CD4-positive, alpha-beta T cell treated with Interleukin-6 at 100 ng/mL for 8 hours (primary cell): ENCODE results near the gene USP28.
A peak's percentile ranks its signal among the peaks of the same experiment; 100 is the strongest.
"Not testable (repeated sequence)": the region's sequence is repeated elsewhere in the genome, so short reads cannot be mapped to it uniquely, and the experiment has no call there.

ENCODE experiments used
- DNase-seq: peaks from one replicate; pipeline ENCODE4 v3.0.0-alpha.2; 2020; ENCODE audit warnings: mixed read lengths, low spot score

Gene USP28

DNA sequence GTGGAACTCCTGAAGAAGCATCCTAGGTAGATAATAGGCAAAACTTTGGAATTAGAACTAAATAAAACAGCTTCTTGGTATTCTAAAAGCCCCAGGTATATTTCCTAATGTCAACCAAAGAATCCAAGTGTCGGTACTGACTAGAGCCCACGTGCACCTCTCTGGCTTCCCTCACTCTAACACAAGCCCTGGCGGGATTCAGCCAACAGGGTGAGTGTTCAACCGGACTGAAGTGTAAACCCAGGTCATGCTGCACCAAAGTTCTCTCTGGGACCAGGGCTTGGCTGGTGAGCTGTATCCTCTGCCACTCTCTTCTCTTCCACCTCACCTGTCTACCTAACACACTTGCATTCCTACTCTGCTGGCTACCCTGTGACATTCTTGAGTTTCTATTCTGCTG lies 40.1 kb downstream of the USP28 start:
- no peak for DNase-seq

DNA sequence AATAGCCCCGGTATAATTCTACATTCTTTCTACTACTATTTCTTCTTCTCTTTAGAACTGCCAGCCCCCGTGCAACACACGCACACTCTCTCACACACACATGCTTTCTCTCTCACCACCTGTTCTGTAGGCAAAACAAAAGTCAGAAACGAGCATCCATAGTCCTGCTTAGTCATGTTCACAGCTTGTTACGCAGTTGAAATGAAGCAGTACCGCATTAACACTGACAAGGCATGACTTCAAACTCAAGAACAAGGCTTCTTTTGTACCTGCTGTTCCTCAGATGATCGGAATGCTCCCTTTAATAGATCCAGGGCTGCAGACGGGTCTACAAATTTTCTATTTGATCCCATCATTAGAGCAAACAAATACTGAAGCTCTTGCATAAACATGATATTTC lies 42.2 kb downstream of the USP28 start:
- no peak for DNase-seq

GRCh38 chr11:113831314-113831713 lies 44.1 kb downstream of the USP28 start:
- no peak for DNase-seq

DNA sequence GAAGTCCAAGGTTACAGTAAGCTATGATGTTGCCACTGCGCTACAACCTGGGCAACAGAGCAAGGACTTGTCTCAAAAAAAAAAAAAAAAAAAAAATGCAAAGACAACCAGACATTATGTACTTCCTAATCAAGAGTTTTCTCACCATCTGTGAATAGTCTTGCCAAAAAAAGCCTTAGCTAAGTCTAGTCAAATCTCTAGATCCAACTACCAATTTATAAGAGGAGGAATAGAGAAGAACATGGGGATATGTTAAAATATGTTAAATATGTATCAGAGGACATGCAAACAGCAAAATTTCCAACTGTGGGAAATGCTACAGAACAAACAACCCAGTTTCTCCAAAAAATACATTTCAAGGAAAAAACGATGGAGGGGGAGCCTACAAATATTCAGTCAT lies 45.6 kb downstream of the USP28 start:
- DNase-seq = no peak

DNA sequence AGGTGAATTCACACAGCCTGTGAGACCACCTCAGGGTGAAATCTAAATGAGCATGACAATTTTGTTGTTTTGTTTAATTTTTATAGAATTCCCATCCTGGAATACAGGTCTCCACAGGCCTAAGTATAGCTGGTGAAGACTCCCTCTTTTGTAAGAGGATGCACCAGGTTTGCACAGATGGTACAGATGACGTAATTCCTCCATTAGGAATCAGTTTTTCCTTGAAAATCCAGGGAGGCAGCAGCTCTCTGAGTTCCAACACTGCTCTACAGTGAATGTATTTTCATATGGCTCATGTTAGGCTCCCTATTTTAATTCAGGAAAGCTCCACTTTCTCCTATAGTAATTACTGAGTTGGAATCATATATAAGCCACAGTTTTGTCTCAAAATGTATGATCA lies 47.2 kb downstream of the USP28 start:
- DNase-seq = no peak

DNA sequence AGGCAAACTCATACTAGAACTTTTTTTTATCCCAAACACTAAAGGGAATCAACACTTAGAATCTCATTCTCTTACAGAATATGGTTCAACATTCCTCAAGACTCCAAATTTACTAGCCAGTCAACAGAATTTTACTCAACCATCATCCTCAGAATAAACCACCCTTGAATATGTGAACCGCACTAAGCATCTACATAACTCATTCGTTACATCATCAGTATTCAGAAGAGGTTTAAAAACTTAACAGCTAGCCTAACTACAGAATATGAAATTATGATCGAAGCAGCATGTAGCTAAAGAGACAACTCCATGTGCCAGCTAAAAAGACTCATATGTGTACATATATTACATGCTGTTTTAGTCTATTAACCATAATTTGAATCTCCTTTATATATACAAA lies 47.9 kb downstream of the USP28 start:
- DNase-seq = no peak

DNA sequence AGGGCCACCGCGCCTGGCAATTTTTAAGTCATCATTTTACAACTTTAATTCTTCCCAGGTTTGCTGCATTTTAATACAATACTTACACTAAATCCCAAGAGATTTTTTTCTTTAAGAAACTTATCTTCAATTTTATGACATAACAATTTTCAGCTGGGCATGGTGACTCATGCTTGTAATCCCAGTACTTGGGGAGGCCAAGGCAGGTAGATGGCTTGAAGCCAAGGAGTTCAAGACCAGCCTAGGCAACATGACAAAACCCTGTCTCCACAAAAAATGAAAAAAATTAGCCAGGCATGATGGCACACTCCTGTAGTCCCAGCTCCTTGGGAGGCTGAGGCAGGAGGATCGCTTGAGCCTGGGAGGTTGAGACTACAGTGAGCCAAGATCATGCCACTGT lies 56.9 kb downstream of the USP28 start:
- no peak for DNase-seq

DNA sequence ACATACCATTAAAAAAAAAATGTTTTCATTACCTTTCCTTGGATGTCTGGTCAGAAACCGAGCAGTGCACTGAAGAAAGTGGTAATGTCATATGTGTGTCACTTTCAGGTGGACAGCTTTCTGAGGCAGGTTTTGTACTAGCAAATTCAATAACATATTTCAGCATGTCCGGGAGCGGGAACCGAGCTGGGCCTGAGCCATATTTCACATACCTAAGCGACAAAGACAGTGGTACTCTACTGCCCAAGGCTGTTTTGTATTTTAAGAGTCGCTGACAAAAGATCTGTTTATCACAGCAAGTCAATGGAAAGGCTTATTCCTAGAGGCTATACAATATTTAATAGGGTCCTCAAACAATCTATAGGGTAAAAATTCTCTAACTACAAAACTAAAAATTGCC lies 57.7 kb downstream of the USP28 start:
- DNase-seq = no peak

GRCh38 chr11:113817162-113817561 lies 58.2 kb downstream of the USP28 start:
- DNase-seq = no peak

DNA sequence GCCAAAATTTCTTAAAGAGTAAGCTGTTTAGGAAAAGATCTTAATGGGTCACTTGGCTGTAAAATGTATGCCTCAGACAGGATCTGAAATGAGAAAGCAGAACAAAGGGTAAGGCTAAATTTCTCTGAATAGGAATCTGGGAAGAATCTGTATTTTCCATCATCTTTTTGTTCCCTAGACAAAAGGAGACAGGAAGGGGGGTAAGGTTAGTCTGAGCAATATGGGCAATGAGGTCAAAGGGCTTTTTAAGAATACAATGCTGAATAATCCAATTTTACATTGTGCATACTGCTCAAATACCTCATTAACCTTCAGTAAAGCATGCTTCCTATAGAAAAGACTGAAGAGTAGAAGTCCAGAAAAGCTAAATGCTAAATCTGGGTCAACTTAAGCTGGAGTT lies 61.2 kb downstream of the USP28 start:
- no peak for DNase-seq

DNA sequence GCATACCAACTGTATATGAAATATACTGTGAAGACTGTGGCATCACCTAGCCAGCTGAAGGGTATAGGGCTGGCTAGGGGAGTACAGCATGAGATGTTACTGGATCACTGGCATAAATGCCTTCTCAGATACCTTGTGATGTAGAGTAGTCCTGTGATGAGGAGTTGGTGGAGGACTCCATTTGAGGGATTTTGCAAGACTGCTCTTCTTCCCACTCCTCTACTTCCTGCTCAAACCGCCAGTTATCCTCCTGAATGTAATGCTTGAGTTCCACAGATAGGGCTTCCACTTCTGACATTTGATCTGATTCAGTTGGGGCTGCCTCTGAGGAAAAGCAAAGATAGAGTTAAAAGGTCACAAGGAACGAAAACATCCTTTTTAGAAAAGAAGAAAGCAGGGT lies 66.4 kb downstream of the USP28 start:
- no peak for DNase-seq

GRCh38 chr11:113806406-113806805 lies 69.0 kb downstream of the USP28 start:
- no peak for DNase-seq

DNA sequence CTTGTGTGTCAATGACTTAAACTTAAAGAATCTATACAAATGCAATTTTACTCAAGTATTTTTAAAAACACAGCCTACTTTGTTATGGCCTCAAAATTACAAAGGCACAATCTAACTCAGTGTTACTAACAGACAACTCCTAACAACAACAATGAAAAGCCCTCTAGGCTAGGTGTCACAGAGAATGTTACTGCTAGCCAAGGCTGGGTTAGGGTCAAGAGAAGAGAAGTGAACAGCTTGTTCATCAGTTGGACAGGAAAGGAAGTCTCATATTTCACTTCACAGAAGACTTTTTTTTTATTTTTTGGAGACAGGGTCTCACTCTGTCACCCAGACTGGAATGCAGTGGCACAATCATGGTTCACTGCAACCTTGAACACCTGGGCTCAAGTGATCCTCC lies 69.7 kb downstream of the USP28 start:
- DNase-seq = no peak

DNA sequence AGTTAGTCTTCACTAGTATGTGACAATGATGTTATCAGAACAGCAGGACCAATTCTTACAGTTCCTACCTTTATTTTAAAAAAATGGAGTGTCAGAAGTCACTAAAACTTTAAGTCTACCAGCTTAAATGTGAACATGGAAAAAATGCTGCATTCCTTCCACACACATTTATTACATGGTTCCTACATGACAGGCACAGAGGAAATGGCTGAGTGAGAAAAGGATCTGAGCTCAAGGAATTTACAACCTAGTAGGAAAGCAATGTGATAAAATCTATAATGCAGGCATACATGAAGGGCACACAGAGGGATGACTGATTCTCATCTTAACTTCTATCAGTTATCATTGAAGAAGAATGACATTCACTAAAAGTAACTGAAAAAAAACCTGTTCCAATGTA lies 72.8 kb downstream of the USP28 start:
- no peak for DNase-seq

DNA sequence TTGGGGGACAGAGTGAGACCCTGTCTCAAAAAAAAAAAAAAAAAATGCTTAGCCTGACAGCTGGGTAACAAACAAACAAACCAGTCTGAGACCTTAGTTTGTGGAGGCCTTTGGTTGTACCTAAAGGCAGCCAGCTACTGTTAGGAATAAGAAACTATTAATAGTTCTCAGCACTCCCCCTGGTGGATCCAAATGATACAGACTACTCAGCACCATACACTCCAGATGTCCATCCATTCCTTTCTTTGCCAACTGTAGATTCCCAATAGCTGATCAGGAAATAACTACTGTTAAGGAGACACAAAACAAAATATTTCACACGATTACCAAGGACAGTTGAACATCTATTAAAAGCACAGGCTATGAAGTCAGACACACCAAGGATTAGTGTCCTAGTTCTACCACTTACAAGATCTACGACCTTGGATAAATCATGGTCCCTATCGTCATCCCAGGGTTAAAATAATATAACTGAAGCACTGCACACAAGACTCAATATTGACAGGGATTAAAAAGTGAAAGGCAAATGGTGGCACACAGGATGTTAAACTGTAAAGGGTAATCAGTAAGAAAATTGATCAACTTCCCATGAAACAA lies 78.6 kb downstream of the USP28 start:
- DNase-seq = peak; percentile 14

GRCh38 chr11:113789675-113790320 lies 85.6 kb downstream of the USP28 start:
- DNase-seq = no peak

DNA sequence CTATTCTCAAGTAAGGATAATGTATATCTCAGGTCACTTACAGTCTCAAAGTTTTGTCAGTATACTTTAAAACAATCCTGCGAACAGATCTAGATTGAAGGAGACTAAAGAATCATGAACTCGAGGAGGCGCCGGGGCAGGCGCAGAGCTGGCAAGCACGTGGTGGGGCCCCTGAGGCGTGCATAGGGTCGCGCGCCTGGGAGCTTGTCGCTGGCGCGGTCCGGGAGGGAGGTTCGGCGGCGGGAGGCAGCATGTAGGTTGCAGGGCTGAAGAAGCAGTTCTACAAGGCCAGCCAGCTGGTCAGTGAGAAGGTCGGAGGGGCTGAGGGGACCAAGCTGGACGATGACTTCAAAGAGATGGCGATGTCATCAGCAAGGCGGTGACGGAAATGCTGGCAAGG lies 86.4 kb downstream of the USP28 start:
- DNase-seq = not testable (repeated sequence)

DNA sequence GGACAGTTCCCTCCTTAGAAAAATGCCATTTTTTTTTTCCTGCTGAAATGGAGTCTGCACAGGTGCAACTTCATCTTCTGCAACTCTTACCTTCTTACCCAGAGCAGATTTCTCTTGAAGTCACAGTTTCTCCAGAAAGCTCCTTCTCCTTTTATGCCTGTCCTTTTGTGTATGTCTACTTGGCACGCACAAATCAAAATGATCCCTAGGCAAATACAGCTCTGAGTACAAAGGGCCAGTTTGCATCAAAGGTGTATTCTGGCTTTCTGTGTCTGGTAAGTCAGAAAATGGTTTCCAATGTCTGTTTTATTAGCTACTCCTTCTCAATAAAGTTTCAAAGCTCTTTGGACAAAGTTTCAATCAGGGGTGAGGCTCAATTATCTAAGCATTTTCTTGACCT lies 93.2 kb downstream of the USP28 start:
- no peak for DNase-seq

GRCh38 chr11:113781682-113782081 lies 93.7 kb downstream of the USP28 start:
- DNase-seq = no peak

DNA sequence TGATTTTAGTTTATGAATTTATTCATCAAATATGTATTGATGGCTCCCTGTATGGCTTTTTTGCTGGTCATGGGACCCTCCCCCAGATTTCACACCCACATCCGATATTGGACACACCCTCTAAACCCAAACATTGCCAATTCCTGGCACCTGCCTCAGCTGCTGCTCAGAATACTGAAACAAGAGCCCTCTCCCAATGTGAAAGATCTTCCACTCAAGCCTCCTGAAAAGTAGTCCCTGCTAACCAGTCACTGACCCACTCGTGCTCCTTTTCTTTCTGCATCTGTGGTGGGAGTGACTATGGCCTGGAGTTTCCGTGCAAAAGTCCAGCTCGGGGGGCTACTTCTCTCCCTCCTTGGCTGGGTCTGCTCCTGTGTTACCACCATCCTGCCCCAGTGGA lies 95.9 kb downstream of the USP28 start, which contains the start of gene CLDN25:
Gene CLDN25 (plus strand): TSS at position 301 of the 400 bp plus-strand sequence. CDS start 0 bp downstream, at position 301.
- DNase-seq = no peak

DNA sequence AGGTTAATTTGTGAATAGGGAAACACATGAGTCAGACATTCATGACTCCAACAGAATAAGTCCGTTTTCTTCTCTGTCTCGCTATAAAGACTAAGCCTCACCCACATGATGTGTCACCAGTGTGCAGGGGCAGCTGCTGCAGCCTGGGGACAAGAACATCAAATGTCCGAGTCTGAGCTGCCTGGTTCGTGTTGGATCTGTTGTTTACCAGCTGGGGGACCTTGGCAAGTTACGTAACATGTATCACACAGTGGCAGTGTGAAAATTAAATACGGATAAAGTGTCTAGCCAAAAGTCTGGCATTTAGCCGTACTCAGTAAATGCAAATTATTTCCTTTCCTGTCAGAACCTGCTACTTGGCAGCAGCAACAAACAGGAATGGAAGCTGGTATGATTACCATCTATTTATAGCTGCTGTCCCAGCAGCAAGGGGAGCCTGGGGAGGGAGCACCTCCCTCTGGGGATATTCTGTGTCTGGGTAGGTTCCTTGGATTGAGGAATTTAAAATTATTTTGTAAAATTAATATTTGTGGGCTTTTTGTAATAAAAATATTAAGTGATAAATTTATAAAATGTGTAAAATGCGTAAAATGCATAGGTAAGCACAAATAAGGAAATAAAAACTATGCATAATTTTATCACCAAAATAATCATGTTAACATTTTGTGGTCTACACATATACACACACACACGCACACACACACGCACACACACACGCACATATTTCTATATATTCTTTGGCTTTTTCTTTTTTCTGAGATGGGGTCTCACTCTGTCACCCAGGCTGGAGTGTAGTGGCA lies 97.1 kb downstream of the USP28 start:
- DNase-seq = no peak

DNA sequence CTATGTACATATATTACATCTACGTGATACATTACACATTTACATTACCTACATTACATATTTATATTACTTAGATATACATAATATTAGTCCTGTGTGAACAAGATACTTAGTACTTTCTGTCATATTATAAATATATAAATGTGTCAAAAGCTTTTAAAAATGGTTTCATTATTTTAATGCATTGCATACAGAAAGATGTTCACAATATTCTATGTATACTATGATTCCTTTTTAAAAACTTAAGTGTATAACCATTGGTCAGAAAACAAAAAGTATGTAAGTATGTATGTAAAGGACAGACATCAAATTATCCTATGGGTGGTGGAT lies 101.2 kb downstream of the USP28 start:
- DNase-seq = no peak

GRCh38 chr11:113773416-113774173 lies 101.8 kb downstream of the USP28 start, which contains the start of gene ZW10:
TSS of gene ZW10 (minus strand) at chr11:113773692. CDS start at chr11:113773666, 26 bp downstream.
- DNase-seq = peak; percentile 90
